NCI-H2081 (cell line): Measurements from ENCODE around the gene GJA3.

Experiments used
- DNase-seq, 2 experiments: peaks; one replicate each; lab custom pipeline; 2025; lab: John Stamatoyannopoulos, UW

Gene GJA3

DNA sequence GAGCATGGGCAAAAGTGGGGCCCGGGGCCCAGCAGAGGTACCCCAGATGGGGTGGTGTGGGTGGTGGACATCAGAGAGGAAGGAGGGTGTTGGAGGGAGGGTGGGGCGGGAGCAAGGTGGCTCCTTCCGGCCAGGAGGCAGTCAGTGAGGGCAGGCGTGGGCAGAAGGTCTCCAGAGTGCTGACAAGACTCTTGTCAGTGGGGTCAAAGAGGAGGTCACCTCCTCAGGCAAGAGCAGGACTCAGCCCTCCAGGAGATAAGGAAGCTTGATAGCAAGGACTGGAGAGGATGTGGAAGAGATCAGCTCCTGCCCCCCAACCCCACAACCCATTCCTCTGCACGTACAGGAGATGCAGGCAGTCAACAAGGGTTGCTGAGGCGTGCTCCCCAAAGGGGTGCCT lies 9.8 kb downstream of the GJA3 start:
- DNase-seq = no peak

DNA sequence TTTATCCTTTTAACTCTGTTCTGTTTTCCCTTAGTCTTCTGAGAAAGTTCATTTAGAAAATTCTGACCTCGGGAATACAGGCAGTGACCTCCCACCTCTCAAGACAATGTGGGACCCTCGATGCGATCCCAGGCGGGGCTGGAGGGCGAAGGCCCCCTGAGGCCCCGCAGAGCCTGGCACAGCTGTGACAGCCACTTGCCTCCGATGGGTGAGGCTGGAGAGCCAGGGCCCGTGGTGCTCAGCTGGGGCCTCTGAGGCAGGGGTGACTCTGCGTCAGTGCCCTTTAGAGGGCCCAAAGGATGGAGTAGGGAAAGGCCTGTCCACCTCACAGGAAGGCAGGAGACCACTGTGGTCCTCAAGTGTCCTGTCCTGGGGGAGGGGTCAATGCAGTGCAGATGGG lies 10.3 kb downstream of the GJA3 start:
- DNase-seq = no peak

DNA sequence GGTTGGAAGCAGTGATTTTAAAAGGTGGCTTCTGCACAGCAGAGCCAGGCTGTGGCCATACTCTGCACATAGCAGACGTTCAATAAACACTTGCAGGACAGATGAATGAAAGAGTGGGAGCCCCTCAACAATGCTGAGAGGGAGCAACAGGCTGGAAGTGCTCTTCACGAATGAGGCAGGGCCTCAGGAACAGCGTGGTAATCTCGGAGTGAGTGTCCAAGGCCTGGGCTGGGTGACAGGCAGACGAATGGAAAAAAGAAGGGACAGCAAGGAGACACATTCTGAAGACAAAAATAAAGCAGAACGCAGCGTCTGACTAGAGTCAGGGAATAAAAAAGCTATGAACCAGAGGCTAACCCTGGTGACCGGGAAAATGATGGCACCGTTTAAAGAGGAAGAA lies 11.1 kb downstream of the GJA3 start:
- DNase-seq = no peak

DNA sequence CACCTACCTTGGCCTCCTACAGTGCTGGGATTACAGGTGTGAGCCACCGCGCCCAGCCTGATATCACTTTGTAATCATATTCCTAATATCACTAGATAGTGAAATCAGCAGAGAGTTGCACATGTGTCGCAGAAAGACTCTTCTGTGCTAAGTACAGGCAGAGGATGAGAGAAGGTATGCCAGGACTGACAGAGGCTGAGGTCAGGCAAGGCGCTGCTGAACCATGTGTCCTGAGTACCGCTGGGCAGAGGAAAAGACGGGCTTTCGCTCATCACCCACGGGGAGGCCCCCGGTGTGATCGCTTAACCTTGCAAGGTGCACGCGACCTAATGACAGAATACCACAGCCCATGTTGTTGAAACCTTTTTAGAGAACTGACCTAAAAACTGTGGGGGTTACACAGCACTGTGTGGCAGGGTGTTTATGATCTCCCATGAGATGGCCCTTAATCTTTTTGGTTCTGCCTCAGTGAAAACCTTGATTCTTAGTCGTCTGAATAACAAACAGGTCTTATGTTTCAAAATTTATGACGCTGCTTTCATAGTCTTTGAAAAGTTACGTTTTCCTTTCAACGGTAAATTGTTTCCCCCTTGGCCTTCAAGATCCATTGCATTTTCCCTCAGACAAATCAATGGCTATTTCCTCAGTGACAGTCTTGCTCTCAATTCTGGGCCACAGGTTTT lies 12.2 kb downstream of the GJA3 start:
- no peak for DNase-seq

DNA sequence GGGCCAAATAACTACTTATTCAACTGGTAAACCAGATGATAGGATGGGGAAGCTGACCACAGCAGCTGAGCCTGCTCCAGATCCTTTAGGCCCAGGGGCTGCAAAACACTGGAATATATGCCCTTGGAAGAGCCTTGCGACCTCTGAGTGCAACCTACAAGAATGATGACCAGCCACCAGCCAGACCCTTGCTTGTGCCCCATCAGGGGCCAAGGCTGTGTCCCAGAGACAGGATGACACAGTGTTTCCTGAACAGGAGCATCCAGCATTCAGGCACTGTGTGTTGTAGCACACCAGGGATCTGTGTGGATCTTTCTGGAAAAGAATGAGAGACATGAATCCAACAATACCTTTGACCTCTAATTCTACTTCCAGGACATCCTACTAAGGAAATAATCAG lies 14.5 kb downstream of the GJA3 start:
- DNase-seq = no peak

DNA sequence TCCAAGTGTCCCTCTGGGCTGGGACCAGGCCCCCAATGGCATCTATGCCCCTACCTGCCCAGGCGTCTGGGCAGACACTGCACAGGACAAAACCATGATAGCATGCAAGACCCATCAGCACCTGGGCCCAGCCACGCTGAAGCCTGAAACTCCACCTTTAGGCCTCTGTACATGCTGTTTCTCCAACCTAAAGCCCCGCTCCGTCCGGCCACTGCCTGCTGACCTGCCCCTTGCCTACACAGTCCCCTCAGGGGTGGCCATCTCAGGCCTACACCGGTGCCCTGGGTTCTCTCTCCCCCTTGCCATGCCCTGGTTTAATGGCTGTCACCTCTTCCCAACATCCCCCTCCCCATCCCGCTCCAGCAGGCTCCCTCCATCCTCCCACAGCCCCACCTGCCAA lies 15.3 kb downstream of the GJA3 start:
- DNase-seq = no peak

DNA sequence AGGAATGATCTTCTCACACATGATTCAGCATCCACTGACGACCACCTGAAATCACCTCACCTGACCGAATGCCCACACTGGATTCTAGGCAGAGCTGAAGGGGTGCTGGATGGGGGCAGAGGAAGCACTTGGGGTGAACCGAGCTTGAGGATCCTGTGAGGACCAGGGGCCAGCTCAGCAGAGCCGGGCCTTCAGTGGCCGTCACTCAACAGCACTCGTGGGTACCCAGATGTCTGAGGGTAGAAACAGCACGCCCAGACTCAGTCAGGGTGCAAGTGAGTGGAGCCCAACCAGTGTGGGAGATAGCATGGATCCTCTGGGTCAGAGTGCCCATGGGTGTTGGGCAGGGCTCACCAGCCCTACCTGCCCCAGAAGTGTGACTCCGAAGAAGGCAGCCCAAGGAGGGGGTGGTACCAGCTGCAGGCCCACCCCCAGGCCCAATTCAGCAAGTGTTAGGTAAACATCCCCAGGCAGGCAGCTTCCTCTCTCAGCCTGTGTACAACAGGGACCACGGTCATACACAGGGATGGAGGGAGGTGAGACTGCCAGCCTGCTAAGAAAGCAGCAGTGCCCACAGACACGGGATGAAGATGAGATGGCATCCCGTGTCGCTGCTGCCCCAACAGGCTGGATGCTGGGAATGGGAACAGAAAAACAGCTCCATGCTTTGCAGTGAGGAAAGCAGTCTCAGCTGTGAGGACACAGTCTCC lies 16.6 kb downstream of the GJA3 start:
- DNase-seq = no peak

DNA sequence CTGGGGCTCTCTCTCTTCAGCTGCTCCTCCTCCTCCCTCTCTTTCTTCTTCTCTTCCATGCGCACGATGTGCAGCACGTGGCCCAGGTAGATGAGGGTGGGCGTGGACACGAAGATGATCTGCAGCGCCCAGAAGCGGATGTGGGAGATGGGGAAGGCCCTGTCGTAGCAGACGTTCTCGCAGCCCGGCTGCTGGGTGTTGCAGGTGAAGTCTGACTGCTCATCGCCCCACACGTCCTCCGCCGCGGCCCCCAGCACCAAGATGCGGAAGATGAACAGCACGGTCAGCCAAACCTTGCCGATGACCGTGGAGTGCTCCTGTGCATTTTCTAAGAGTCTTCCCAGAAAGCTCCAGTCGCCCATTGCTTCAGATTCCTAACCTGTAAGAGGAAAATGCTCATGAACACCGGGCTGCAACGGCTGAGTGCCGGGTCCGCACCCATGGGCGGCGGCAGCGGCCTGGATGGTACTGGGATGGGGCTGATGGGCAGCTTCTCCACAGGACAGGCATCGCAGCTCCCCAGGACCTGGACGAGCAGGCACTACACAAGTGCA lies 17.8 kb downstream of the GJA3 start:
- no peak for DNase-seq

DNA sequence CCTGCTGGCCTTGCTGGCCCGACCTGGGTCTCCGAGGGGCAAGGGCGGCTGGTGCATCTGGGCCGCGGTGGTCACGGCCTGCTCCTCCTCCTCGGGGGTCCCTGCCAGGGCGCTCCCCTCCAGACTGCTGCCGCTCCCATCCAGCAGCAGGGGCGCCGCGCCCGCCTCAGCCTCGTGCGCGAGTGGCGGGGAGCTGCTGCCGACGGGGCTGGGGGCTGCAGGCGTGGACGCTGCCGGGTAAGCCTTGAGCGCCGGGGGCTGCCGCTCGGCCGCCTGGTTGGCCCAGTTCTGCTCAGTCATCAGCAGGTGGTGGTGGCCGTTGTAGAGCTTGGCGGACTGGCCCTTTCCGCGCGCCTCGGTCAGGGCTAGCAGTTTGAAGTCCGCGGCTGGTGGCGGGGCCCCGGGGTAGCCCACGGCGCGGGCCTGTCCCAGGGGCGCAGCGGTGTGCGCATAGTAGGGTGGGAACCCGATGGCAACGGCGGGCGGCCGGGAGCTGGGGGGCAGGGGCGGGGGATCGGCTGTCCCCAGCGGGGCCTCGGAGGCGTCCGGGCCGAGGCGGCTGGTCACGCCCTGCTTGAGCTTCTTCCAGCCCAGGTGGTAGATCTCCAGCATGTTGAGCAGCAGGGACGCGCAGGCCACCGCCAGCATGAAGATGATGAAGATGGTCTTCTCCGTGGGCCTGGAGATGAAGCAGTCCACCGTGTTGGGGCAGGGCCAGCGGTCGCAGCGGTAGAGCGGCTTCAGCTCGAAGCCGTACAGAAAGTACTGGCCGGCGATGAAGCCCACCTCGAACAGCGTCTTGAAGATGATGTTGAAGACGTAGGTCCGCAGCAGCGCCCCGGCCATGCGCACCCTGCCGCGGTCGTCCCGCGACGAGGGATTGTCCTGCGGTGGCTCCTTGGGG lies 18.6 kb downstream of the GJA3 start:
- no peak for DNase-seq

DNA sequence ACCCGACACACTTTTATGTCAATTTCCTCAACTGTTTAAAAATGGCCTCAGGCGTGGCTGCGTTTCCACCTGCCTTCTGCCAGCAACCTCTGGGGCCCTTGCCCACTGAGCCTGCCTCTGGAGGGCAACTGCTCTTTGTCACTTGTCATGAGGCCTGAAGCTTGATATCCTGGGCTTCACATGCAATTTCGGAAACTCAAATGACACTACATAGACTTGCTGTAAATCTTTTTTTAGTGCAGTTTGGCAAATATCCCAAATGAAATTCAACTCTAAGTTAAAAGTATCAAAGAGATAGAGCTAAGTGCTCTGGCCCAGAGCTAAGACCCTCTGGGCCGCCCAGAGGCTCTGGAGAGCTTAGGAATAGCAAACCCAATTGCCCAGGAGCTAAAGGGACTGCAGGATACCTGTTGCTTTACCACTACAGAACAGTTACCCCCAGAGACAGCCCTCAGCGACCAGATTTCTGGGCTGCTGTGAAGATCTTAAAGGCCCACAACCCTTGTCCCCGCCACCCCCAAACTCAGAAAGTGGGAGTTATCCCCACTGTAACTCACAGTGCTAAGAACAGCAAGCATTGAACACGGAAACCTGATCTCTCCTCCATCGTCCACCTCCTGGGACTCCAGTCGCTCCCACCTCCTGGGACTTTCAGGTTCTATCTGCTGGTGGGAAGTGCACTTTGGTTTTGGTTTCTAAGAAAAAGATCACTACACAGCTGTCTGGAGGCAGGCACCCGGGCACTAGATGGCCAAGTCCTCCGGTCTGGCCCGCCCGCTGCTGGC lies 19.4 kb downstream of the GJA3 start:
- peak in 1 of 2 experiments; percentile 25 for DNase-seq

DNA sequence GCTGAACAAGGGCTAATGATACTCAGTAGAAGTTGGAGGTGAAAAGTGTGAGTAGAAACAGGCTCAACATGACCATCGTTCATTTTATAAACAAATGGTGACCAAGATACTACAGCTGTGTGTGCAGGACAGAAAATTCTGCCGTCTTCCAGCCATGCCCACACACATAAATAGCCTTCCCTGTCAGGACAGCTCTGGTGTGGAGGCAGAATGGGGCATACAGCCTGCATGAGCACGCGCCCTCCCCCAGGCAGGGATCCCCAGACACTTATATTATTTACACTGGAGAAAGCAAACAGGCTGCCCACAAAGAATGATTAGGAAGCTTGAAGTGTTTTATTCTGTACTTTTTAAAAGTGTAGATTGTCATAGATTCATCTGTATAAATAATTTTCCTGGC lies 20.4 kb downstream of the GJA3 start:
- DNase-seq = no peak

DNA sequence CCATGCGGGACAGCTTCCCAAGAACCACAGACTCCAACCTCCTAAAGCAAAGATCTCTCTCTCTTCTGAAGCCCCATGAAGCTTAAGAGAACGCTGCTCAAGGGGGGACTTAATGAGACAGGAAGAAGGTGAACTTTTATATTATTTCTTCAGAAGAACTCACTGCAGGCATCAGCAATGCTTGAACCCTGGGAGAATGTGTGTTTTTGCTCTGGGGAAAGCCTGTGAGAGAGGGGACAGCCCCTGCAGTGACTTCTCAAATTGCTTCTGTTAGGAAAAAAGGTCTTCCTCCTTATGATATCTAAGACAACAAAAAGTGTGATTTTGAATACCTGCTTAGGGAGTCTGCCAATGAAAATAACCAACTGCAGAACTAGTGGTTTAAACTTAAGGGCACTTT lies 23.0 kb downstream of the GJA3 start:
- no peak for DNase-seq

DNA sequence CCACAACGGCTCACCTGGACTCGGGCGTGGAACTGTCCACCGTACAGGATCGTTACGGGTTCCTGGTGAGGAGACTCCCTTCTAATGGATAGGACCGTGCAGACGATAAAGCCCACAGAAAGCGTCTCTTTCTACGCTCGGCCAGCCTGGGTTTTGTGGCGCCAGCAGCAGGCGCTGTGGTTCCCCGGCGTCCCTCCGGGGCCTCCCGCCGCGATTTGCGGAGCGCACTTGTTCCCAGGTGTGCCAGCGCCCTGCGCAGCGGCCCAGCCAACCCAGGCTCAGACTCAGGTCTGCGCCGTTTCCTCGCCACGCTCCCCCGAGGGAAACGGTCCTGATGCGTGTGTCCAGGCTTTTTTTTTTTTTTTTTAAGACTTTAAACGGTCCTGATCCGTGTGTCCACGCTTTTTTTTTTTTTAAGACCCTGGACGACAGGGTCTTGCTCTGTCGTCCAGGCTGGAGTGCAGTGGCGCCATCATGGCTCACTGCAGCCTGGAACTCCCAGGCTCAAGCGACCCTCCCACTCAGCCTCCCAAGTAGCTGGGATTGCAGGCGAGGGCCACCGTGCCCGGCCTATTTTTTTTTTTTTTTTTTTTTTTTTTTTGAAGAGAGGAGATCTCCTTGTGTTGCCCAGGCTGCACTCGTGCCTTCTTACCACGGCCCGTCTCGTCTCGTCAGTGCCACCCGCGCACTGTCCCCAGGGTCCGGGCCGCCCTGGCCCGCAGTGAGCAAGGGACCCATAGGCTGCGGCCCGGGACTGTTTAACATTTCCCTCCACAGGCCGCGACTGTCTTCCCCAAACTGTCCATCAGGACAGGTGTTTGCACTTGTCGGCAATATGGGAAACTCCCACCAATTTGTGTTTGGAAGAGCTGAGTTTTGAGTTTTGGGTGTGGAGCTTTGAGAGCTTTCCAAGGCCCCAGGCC lies 23.8 kb downstream of the GJA3 start:
- DNase-seq = no peak

DNA sequence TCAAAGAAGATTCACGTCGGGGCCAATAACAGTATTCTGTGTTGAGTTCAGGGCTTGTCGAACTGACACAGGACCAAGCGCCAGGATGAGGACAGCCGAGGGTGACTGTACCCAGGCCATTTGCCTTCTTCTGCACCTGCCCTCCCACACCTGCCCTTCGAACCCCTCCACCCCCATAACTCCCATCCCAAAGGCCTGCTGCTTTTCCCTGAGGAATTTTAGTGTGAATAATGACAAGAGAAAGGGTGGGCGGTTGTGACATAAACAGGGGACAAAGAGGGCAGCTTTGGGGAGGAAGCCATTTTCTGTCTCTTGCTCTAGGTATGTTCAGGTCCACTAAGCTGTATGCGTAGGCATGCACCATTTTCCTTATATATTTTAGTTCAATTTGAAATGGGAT lies 26.1 kb downstream of the GJA3 start:
- no peak for DNase-seq

DNA sequence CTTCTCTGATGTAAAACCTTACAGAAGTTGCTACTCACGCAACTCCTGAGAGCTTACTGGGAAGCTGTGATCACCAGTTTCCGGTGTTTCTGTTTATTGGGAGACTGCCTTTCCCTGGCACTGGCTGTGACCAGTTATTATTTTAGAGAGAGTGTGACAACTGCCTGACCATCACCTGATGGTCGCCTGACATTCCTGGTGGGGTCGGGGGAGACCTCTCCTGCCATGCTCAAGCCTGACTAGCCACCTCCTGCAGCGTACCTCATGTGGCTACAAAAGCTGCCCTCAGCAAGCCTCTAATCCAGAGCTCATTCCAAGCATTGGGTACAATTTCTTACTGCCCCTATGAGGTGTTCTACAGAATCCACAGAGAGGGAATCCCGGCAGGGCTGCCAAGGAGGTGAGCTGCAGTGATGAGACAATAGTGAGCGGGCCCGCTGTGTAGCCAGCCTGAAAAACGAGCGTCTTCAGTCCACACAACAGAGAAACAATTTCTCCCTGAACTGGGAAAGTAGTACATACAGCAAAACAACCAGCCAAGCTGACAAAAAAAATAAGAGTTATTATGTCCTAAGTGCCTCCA lies 28.7 kb downstream of the GJA3 start:
- no peak for DNase-seq

DNA sequence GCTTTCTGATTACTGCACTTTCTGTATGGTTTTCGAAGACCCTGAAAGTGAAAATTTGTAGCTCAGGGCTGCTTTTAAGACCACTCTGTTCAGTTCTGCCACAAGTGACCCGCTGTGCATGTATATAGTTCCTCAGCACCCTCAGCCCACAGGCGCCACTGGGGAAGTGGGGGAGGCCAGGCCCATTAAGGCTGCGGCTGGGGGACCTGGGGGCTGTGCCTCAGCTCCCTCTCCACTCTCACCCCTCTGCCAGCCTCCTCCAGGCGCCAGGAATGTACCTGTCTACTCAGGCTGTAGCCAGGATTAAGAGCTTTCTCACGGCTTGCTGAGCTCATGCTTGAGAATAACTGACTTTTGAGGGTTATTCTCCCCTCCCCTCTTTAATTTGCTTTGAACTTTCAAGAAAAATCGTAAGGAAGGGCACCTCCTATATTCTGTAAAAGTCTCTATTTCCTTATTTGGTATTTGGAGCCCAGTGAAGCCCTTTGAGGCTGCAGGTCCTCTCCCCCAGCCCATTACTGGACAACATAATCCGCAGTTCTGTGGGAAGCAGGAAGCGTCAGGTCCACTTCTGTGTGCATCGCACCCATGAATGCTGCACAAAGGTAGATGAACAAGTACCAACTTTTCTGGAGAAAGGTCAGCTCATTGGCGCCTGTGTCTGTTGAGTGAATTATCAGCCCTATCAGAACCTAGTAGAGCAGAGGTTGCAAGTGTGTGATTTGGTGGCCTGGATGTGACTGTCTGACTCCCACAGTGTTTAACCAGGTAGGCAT lies 29.6 kb downstream of the GJA3 start:
- no peak for DNase-seq

DNA sequence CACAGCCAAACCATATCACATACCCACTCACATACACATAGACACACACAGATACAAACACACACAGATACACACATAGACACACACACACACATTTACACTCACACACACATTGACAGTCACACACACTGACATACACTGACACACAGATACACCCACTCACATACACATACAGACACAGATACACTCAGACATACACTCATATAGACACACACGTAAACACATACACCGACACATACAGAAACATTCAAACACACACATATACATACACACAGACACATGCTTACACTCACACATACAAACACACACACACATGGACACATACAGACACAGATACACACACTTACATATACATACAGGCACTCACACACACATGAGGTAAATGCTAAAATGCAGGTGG lies 30.2 kb downstream of the GJA3 start:
- no peak for DNase-seq

DNA sequence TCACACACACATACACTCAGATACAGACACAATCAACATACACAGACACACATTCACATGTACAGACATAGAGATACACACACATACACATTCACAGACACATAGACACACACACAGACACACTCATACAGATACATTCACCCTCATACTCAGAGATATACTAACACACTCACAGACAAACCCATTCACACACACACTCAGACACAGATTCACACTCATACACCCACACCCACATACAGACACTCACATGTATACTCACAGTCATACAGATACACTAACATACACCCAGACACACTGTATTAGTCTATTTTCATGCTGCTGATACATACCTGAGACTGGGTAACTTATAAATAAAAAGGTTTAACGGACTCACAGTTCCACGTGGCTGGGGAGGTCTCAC lies 30.8 kb downstream of the GJA3 start:
- no peak for DNase-seq

DNA sequence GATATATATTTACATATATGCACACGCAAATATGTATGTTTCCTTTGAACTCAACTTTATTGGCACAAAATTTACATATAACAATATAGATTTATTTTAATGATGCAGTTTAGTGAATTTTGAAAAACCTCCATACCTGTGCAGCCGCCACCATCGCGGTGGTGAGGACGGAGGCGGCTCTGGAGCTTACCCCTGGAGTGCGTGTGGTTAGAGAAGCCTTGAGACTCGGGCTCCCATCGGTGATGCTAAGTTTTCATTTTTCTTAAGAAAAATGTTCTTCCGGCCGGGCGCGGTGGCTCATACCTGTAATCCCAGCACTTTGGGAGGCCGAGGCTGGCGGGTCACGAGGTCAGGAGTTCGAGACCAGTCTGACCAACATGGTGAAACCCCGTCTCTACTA lies 31.8 kb downstream of the GJA3 start:
- DNase-seq = no peak
